Body of pancreas (tissue), 4 donors: ENCODE results near the gene FGD3.

Experiments
- POLR2A ChIP-seq, 3 donors: fragments of 450-650 bp; IDR thresholded peaks; one replicate each; pipeline ENCODE4 v1.6.1; 2016; ENCODE audit warnings: antibody characterized with exemption in 3 of 3, mild to moderate bottlenecking in 2 of 3
- TF ChIP-seq, protein P1 (sequence below), 7 experiments: fragments of 450-650 bp in 4 of 7; fragments of 200-600 bp in 3 of 7; sonication (generic) in 3 of 7; IDR thresholded peaks; one replicate each; pipeline ENCODE4 v1.5.1; 2016 to 2019; ENCODE audit warnings: antibody characterized with exemption in 7 of 7

DNA sequence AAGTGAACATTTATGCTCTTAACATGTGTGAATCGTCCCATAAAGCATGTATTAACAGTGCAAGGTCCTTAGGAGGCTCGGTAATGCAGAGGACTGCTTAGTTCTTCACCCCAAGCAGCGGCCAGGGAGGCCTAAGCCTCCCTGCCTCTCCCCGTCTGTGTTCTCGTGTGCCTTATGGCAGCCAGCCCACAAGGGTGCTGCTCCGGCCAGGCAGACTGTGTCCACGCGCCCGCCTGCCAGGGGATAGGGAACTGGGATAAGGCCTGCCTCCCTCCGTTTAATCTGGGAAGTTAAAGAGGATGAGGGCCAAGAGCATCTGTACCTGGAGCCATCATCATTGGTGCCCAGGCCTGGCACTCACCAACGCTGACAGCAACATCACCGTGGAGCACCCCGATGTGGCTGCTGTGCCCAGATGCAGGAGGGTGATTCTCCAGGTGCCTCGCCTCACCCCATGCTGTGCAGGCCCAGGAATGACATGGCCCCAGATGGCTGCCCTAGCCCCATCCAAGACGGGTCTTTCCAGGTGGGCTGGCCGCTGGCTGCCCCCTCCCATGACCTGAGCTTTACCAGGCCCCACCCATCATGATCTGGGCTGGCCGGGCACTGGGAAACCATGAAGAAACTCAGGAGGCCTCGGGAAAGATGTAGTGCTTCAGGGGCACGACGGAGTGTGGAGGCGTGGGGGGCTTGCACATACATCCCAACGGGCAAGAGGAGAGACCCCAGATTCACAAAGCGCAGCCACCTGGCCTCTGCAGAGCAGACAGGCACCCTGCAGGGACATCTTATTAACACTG is 75.6 kb downstream of the FGD3 start:
- TF ChIP-seq, protein P1, sequence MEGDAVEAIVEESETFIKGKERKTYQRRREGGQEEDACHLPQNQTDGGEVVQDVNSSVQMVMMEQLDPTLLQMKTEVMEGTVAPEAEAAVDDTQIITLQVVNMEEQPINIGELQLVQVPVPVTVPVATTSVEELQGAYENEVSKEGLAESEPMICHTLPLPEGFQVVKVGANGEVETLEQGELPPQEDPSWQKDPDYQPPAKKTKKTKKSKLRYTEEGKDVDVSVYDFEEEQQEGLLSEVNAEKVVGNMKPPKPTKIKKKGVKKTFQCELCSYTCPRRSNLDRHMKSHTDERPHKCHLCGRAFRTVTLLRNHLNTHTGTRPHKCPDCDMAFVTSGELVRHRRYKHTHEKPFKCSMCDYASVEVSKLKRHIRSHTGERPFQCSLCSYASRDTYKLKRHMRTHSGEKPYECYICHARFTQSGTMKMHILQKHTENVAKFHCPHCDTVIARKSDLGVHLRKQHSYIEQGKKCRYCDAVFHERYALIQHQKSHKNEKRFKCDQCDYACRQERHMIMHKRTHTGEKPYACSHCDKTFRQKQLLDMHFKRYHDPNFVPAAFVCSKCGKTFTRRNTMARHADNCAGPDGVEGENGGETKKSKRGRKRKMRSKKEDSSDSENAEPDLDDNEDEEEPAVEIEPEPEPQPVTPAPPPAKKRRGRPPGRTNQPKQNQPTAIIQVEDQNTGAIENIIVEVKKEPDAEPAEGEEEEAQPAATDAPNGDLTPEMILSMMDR (IDR thresholded peaks at IDR 0.05) = no peak
- no peak for TF ChIP-seq POLR2A (IDR thresholded peaks at IDR 0.05)
